Spleen (tissue), 11 donors: Measurements from ENCODE around the gene CDH13. TPM values are rescaled to one million over a fixed set of nuclear protein-coding genes. Genes with fewer than 3 reads are reported as not detected.

ENCODE experiments used
- DNase-seq: peaks from one replicate; pipeline ENCODE4 v3.0.0-alpha.2; 2020
- H3K27ac ChIP-seq, 8 donors: fragments of 200-600 bp; sonication (generic) in 7 of 8; 1 replicate in 4 of 8; 2 replicates in 4 of 8; pipeline versions ENCODE4 v1.5.0 to v1.8.0; 2016 to 2021; ENCODE audit warnings: inconsistent platforms in 4 of 8, mild to moderate bottlenecking in 4 of 8, moderate library complexity in 1 of 8
- H3K27me3 ChIP-seq, 7 donors: fragments of 200-600 bp; sonication (generic) in 6 of 7; replicated peaks in 1 of 7; 1 replicate in 4 of 7; 2 replicates in 3 of 7; pipeline versions ENCODE4 v1.5.0 to v1.8.0; 2016 to 2021; ENCODE audit warnings: inconsistent platforms in 3 of 7, mild to moderate bottlenecking in 1 of 7
- H3K36me3 ChIP-seq, 6 donors: fragments of 200-600 bp; sonication (generic) in 5 of 6; 1 replicate in 4 of 6; 2 replicates in 2 of 6; pipeline versions ENCODE4 v1.5.0 to v1.8.0; 2016 to 2021; ENCODE audit warnings: inconsistent platforms in 2 of 6
- H3K4me1 ChIP-seq, 6 donors: fragments of 200-600 bp; sonication (generic) in 5 of 6; 1 replicate in 3 of 6; 2 replicates in 3 of 6; pipeline versions ENCODE4 v1.5.0 to v1.8.0; 2016 to 2021; ENCODE audit warnings: inconsistent platforms in 3 of 6
- H3K4me3 ChIP-seq, 8 donors: fragments of 200-600 bp; sonication (generic) in 7 of 8; 1 replicate in 4 of 8; 2 replicates in 4 of 8; pipeline versions ENCODE4 v1.5.0 to v1.8.0; 2016 to 2021; ENCODE audit warnings: inconsistent platforms in 4 of 8, mild to moderate bottlenecking in 4 of 8, moderate library complexity in 2 of 8
- H3K9me3 ChIP-seq, 8 donors: fragments of 200-600 bp; sonication (generic) in 7 of 8; 1 replicate in 4 of 8; 2 replicates in 4 of 8; pipeline versions ENCODE4 v1.5.0 to v1.8.0; 2016 to 2021; ENCODE audit warnings: inconsistent platforms in 4 of 8
- POLR2A ChIP-seq, 3 donors: fragments of 450-650 bp; IDR thresholded peaks; one replicate each; pipeline ENCODE4 v1.5.1; 2017; ENCODE audit warnings: antibody characterized with exemption in 3 of 3, mild to moderate bottlenecking in 1 of 3
- POLR2AphosphoS5 ChIP-seq, 3 donors: sonication (generic); formaldehyde crosslinking; IDR thresholded peaks; one replicate each; pipeline ENCODE4 v1.5.1; 2017; ENCODE audit warnings: antibody characterized with exemption in 3 of 3
- WGBS, 5 donors: extraction: QIAGEN DNeasy Blood & Tissue Kit in 3 of 5; methylation state at CpG; one replicate each; pipeline versions ENCODE4 v1.1.5 to v1.1.7; 2013 to 2018; 5-methylcytosine and 5-hydroxymethylcytosine counted together
- intact Hi-C: fragments of 100-400 bp; cut with DNase I; formaldehyde crosslinking; loops from one replicate; pipeline ENCODE4 v1.15.0; 2023; ENCODE audit warnings: low total_unique reads
- polyA plus RNA-seq, 3 donors: library from polyadenylated mRNA; stranded (reverse); fragments of 200-250 nt; gene quantifications; one replicate each; pipeline ENCODE4 v1.2.1, GENCODE V29; 2013
- total RNA-seq, 7 donors: library from RNA; depleted of rRNA in 3 of 7; stranded (reverse); fragments of >200 nt in 3 of 7; fragmentation: NEBNext Ultra II Directional in 4 of 7; extraction: Animal tissue kit (Norgen Biotek cat#: 25700) in 4 of 7; gene quantifications; one replicate each; pipeline versions ENCODE4 v1.1.0 to v1.2.1, GENCODE V29; 2016 to 2021
- TF ChIP-seq, protein P1 (sequence below), 11 experiments: fragments of 200-600 bp in 7 of 11; fragments of 450-650 bp in 4 of 11; sonication (generic) in 4 of 11; IDR thresholded peaks in 8 of 11; conservative IDR thresholded peaks in 3 of 11; 1 replicate in 7 of 11; 2 replicates in 4 of 11; pipeline versions ENCODE4 v1.4.0 to v1.8.0; 2016 to 2021; ENCODE audit warnings: antibody characterized with exemption in 11 of 11, inconsistent platforms in 4 of 11, mild to moderate bottlenecking in 1 of 11
- donor health status: healthy with polysubstance abuse.
- donor health status: DM: no; HTN: no; CAD: no; lungs with moderate emphysema.
- donor health status: DM: no; HTN: no; CAD: no.
- donor health status: Bipolar disorder and iron deficiency.
- donor health status: healthy.
- donor health status: DM: no; HTN: no; CAD: no.
- donor health status: DM: yes; HTN: yes; CAD: no.

Gene CDH13
- total and polyA plus RNA-seq, 10 donors, result 0.13 to 4.6 (median 1.1) TPM

DNA sequence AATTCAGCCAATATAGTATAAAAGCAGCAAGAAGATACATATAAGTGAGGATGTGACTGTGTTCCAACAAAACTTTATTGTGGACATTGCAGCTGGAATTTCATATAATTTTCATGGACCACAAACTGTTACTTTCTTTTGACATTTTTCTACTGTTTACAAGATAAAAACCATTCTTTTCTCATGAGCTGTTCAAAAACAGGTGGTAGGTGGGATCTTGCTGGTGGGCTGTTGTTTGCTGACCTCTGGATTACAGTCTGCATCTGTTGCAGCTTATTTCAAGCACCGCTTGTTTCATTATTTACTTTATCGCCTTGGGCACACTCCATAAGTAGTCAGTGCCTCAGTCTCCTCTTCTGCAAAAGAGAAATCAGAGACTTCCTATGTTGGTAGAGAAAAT is 99.5 kb downstream of the CDH13 start:
- 93 to 100% (median 95%) methylated on average over 2 of the region's 2 CpGs for WGBS, 5 donors
- H3K4me3 ChIP-seq, result no peak overlapping the region
- H3K36me3 ChIP-seq, result no peaks in the 10 kb centered on the region
- peaks cover 0 to 20% (median 15%) of the 10 kb centered on the region in 8 donors for H3K9me3 ChIP-seq
- no peak for DNase-seq
- peaks cover 0 to 3% (median 0%) of the 10 kb centered on the region in 6 donors for H3K4me1 ChIP-seq
- intact Hi-C loops, result no loop called here
- no peaks in the 10 kb centered on the region for H3K27me3 ChIP-seq
- TF ChIP-seq, protein P1, sequence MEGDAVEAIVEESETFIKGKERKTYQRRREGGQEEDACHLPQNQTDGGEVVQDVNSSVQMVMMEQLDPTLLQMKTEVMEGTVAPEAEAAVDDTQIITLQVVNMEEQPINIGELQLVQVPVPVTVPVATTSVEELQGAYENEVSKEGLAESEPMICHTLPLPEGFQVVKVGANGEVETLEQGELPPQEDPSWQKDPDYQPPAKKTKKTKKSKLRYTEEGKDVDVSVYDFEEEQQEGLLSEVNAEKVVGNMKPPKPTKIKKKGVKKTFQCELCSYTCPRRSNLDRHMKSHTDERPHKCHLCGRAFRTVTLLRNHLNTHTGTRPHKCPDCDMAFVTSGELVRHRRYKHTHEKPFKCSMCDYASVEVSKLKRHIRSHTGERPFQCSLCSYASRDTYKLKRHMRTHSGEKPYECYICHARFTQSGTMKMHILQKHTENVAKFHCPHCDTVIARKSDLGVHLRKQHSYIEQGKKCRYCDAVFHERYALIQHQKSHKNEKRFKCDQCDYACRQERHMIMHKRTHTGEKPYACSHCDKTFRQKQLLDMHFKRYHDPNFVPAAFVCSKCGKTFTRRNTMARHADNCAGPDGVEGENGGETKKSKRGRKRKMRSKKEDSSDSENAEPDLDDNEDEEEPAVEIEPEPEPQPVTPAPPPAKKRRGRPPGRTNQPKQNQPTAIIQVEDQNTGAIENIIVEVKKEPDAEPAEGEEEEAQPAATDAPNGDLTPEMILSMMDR (IDR thresholded peaks at IDR 0.05 in 8 of 11, conservative IDR thresholded peaks at IDR 0.05 in 3 of 11), result no peak
- TF ChIP-seq POLR2A (IDR thresholded peaks at IDR 0.05), result no peak
- no peak overlapping the region for H3K27ac ChIP-seq

DNA sequence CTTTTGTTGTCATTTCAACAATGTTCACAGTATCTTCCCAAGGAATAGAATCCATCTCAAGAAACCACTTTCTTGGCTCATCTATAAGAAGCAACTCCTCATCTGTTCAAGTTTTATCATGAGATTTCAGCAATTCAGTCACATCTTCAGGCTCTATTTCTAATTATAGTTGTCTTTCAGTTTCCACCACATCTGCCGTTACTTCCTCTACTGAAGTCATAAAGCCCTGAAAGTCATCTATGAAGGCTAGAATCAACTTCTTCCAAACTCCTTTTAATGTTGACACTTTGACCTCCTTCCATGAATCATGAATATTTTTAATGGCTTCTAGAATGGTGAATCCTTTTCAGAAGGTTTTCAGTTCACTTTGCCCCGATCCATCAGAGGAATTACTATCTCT is 102.1 kb downstream of the CDH13 start:
- TF ChIP-seq, protein P1 (IDR thresholded peaks at IDR 0.05 in 8 of 11, conservative IDR thresholded peaks at IDR 0.05 in 3 of 11), result no peak
- TF ChIP-seq POLR2AphosphoS5 (IDR thresholded peaks at IDR 0.05), result no peak
- TF ChIP-seq POLR2A (IDR thresholded peaks at IDR 0.05), result no peak
- Histone ChIP-seq H3K27ac (peak overlapping the region in 1 of 8 donors; percentile 7), H3K36me3 (no peaks in the 10 kb centered on the region), H3K9me3 (peaks cover 0 to 20% (median 15%) of the 10 kb centered on the region in 8 donors), H3K27me3 (no peaks in the 10 kb centered on the region), H3K4me3 (no peak overlapping the region), H3K4me1 (peaks cover 0 to 3% (median 0%) of the 10 kb centered on the region in 6 donors)
- WGBS, 5 donors, result 67 to 80% (median 70%) methylated on average over 2 of the region's 2 CpGs
- no peak for DNase-seq
- intact Hi-C loops, result no loop called here

DNA sequence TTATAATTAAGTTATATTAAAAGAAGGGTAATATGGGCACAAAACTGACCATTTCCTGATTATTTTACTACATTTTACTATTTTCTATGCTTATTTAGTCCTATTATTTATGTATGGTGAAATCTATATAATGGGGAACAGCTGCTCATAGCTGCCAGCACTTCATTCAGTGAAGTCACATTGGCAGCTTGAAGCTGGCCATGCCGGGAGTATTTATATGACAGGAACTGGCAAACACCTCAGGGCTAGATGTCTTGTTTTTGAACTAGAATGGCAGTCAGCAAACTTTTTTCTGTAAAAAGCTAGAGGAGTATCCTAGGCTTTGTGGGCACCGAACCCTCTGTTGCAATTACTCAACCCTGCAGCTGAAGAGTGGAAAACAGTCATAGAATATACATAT is 104.1 kb downstream of the CDH13 start:
- TF ChIP-seq POLR2AphosphoS5 (IDR thresholded peaks at IDR 0.05), result no peak
- no peak for TF ChIP-seq POLR2A (IDR thresholded peaks at IDR 0.05)
- TF ChIP-seq, protein P1 (IDR thresholded peaks at IDR 0.05 in 8 of 11, conservative IDR thresholded peaks at IDR 0.05 in 3 of 11), result no peak
- no peak overlapping the region for H3K27ac ChIP-seq
- H3K4me1 ChIP-seq, result peaks cover 0 to 3% (median 0%) of the 10 kb centered on the region in 6 donors
- H3K27me3 ChIP-seq, result no peaks in the 10 kb centered on the region
- intact Hi-C loops, result loop anchor here (10.0 kb wide), 1 partner anchor 96 kb away; no protein-coding TSS in a partner anchor
- H3K9me3 ChIP-seq, result peaks cover 0 to 20% (median 15%) of the 10 kb centered on the region in 8 donors
- WGBS, 5 donors, result 87 to 98% (median 91%) methylated on average over 2 of the region's 2 CpGs
- DNase-seq, result no peak
- no peak overlapping the region for H3K4me3 ChIP-seq
- H3K36me3 ChIP-seq, result no peaks in the 10 kb centered on the region

DNA sequence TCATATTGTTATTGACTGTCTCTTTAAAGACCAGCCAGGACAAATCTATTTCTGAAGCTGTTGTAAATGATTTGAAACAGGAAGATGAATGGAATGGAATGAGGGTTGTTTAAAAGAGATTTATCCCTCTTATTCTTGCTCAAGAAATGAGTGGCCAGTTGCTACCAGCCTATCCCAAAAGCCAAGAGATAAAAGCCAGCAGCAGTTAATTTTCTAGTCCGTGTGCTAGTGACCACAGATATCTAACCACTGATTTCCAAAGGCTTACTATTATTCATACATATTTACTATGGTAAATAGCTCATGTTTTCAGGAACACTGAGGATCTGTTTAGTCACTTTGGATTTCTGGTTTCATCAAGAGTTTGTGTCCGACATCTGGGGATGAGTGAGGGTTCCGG is 105.7 kb downstream of the CDH13 start:
- TF ChIP-seq, protein P1 (IDR thresholded peaks at IDR 0.05 in 8 of 11, conservative IDR thresholded peaks at IDR 0.05 in 3 of 11), result no peak
- TF ChIP-seq POLR2AphosphoS5 (IDR thresholded peaks at IDR 0.05) (no peak), POLR2A (IDR thresholded peaks at IDR 0.05) (no peak)
- H3K27ac ChIP-seq, result no peak overlapping the region
- H3K27me3 ChIP-seq, result no peaks in the 10 kb centered on the region
- H3K9me3 ChIP-seq, result peaks cover 0 to 20% (median 15%) of the 10 kb centered on the region in 8 donors
- 81 to 87% (median 83%) methylated on average over 3 of the region's 3 CpGs for WGBS, 5 donors
- H3K4me1 ChIP-seq, result peaks cover 0 to 3% (median 0%) of the 10 kb centered on the region in 6 donors
- intact Hi-C loops, result loop anchor here (10.0 kb wide), 1 partner anchor 98 kb away; no protein-coding TSS in a partner anchor
- no peak for DNase-seq
- no peaks in the 10 kb centered on the region for H3K36me3 ChIP-seq
- H3K4me3 ChIP-seq, result no peak overlapping the region
